ENCODE measurements around the gene CPNE5. TPM values are rescaled to one million over a fixed set of nuclear protein-coding genes. Genes with fewer than 3 reads are reported as not detected.

CPNE5 gene
- polyA plus RNA-seq, 2 of the 4 experiments (the other 2 are of a cell fraction) = 0.03 to 0.13 TPM

DNA sequence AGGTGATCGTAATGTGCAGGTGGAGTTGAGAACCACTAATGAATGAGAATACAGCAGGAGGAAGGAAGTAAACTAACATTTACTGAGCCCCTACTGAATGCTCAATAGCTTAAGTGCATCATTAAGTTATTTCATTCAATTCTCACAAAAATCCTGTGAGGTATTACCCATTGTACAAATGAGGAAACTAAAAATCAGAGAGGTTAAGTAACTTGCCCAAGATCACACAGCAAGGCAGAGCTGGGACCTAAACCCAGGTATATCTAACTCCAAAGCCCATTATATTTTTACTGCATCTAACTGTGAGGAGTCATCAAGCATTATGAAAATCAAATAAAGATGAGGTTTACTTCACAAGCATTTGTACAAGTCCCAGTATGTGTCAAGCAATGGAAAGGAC, 35.3 kb downstream of the CPNE5 start (continued):
- TF ChIP-seq FOXS1 (CRISPR knock-in tag; IDR thresholded peaks at IDR 0.05) (no peak), MAX (IDR thresholded peaks at IDR 0.05) (no peak), JUN (IDR thresholded peaks at IDR 0.05) (no peak), RNF2 (IDR thresholded peaks at IDR 0.05; ENCODE audit: borderline replicate concordance, low read depth) (no peak), FOSL2 (IDR thresholded peaks at IDR 0.05) (no peak), FOSL2 (CRISPR knock-in tag; IDR thresholded peaks at IDR 0.05) (no peak), MAZ (IDR thresholded peaks at IDR 0.05; ENCODE audit: borderline replicate concordance, low read depth, low read length) (no peak)

DNA sequence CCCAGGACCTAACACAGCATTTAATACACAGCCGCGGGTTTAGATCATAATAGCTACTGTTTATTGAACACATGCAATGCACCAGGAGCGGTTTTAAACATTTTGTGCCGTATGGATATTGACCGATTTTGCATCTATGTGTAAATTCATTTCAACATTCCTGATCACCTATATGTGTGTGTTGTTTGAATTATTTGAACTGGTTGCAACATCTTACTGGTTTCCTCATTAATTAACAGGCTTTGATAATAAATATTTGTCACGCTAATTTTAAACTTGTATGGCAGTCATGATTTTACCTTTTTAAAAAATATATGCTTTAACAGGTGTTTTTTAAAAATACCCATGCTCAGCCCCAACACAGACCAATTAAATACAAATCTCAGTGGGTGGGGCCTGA, 35.8 kb downstream of the CPNE5 start:
- no peak overlapping the region for H3K4me2 ChIP-seq
- H3K9me3 ChIP-seq = no peaks in the 10 kb centered on the region
- H3K27ac ChIP-seq = no peak overlapping the region
- no peak for FAIRE-seq
- ChIA-PET POLR2A (no interaction called here), CTCF (interaction anchor here (1.1 to 1.5 kb wide), 2 partner anchors 12 to 442 kb away, joined by 3 read pairs; no protein-coding TSS in a partner anchor)
- no peak for DNase-seq (ENCODE audit: low read depth in 1 of 2, low spot score in 1 of 2)
- 71% methylated on average over 6 of the region's 6 CpGs for WGBS (ENCODE audit: missing lambda C conversion rate)
- no peak for ATAC-seq
- no peaks in the 10 kb centered on the region for H3K4me1 ChIP-seq
- no peak overlapping the region for H3K4me3 ChIP-seq
- no peak for TF ChIP-seq CBX2 (IDR thresholded peaks at IDR 0.05; ENCODE audit: borderline replicate concordance, low read depth)
- TF ChIP-seq, protein P1, sequence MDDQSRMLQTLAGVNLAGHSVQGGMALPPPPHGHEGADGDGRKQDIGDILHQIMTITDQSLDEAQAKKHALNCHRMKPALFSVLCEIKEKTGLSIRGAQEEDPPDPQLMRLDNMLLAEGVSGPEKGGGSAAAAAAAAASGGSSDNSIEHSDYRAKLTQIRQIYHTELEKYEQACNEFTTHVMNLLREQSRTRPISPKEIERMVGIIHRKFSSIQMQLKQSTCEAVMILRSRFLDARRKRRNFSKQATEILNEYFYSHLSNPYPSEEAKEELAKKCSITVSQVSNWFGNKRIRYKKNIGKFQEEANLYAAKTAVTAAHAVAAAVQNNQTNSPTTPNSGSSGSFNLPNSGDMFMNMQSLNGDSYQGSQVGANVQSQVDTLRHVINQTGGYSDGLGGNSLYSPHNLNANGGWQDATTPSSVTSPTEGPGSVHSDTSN (IDR thresholded peaks at IDR 0.05) = no peak

DNA sequence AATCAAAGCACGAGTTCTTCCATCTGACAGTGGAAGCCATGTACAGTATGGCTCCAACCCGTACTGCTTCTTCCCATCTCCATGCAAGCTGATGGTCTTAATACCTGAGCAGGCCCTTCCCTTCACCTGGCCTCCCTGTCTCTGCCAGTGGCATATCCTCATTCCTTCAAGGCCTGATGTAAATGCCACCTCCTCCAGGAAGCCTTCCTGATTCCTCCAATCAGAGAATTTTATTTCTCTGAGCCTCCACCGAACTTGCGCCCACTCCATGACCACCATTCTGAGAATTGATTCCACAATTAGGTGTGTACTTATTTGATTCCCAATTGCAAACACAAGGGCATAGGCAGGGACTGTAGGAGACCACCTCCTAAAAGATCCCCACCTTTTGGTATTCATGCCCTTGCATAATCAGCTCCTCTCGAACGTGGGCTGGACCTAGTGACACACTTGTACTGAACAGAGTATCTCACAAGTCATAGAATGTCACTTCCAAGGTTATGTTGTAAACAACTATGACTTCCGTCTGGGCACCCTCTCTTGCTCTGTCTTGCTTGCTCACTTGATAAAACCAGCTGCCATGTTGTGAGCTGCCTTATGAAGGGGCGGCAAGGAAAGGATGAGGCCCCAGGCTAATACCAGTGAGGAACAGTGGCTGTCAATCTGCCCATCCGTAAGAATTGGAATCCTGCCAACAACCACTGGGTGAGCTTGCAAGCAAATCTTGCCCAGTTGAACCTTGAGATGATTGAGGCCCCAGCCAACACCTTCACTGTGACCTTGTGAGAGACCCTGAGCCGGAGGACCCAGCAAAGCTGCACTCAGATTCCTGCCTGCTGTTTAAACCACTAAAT, 38.8 kb downstream of the CPNE5 start:
- no peak for FAIRE-seq
- no peak for ATAC-seq
- WGBS (ENCODE audit: missing lambda C conversion rate) = 60% methylated on average over 10 of the region's 10 CpGs
- ChIA-PET POLR2A (no interaction called here), CTCF (interaction anchor here (1.2 to 1.6 kb wide), 2 partner anchors 32 to 47 kb away, joined by 3 to 4 read pairs; no protein-coding TSS in a partner anchor)
- Histone ChIP-seq H3K4me1 (no peaks in the 10 kb centered on the region), H3K4me3 (no peak overlapping the region), H3K27ac (no peak overlapping the region), H3K9me3 (no peaks in the 10 kb centered on the region), H3K4me2 (no peak overlapping the region)
- TF ChIP-seq ZFP36 (IDR thresholded peaks at IDR 0.05; ENCODE audit: borderline replicate concordance, partially characterized antibody) (peak; percentile 46), ZNF302 (CRISPR knock-in tag; IDR thresholded peaks at IDR 0.05) (no peak)
- DNase-seq (ENCODE audit: low read depth in 1 of 2, low spot score in 1 of 2) = no peak

- Histone ChIP-seq H3K27ac (no peak overlapping the region), H3K4me2 (no peak overlapping the region), H3K9me3 (no peaks in the 10 kb centered on the region), H3K4me1 (no peaks in the 10 kb centered on the region), H3K4me3 (no peak overlapping the region)
- no peak for DNase-seq (ENCODE audit: low read depth in 1 of 2, low spot score in 1 of 2)
- 38% methylated on average over 1 of the region's 3 CpGs for WGBS (ENCODE audit: missing lambda C conversion rate)
- FAIRE-seq = no peak
- ChIA-PET POLR2A (no interaction called here), CTCF (interaction anchor here (1.6 kb wide), 2 partner anchors 16 to 49 kb away, joined by 4 to 8 read pairs; no protein-coding TSS in a partner anchor)
- TF ChIP-seq FOSL2 (IDR thresholded peaks at IDR 0.05) (no peak), FOSL2 (CRISPR knock-in tag; IDR thresholded peaks at IDR 0.05) (no peak)
- TF ChIP-seq, protein P2, sequence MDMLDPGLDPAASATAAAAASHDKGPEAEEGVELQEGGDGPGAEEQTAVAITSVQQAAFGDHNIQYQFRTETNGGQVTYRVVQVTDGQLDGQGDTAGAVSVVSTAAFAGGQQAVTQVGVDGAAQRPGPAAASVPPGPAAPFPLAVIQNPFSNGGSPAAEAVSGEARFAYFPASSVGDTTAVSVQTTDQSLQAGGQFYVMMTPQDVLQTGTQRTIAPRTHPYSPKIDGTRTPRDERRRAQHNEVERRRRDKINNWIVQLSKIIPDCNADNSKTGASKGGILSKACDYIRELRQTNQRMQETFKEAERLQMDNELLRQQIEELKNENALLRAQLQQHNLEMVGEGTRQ (IDR thresholded peaks at IDR 0.05) = no peak
- ATAC-seq = no peak
Measured at GRCh38 chr6:36798852-36799251, 40.4 kb downstream of the CPNE5 start.

DNA sequence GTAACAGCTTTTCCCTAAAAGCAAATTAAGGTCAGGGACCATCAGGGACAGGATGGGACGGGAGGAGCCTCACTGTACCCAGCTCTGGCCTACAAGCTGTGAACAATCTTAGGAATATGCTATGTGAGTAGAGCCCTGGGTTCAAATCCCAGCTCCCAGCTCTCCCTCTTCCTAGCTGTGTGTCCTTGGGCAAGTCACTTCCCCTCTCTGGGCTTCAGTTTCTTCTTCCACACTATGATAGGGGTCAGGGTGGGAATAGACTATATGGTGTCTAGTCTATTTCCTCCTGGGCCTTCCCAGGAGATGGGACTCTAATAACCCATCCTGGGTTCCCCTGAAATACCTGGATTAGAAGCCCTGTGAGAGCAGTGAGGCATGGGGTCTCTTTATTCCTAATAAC, 41.6 kb downstream of the CPNE5 start:
- FAIRE-seq (no peak), ATAC-seq (no peak), DNase-seq (ENCODE audit: low read depth in 1 of 2, low spot score in 1 of 2) (no peak)
- no peaks in the 10 kb centered on the region for H3K4me1 ChIP-seq
- POLR2A ChIA-PET = no interaction called here
- no peaks in the 10 kb centered on the region for H3K9me3 ChIP-seq
- CTCF ChIA-PET = interaction anchor here (1.6 kb wide), 1 partner anchor 15 kb away, joined by 8 read pairs; no protein-coding TSS in a partner anchor
- no peak overlapping the region for H3K4me3 ChIP-seq
- no peak overlapping the region for H3K27ac ChIP-seq
- no peak overlapping the region for H3K4me2 ChIP-seq
- no CpG with 5 or more reads among the region's 1 CpG for WGBS (ENCODE audit: missing lambda C conversion rate)
- TF ChIP-seq HDAC2 (IDR thresholded peaks at IDR 0.05) (no peak), MYC (IDR thresholded peaks at IDR 0.05; ENCODE audit: borderline replicate concordance, low read length) (no peak), RFX5 (IDR thresholded peaks at IDR 0.05) (no peak), POLR2AphosphoS2 (conservative IDR thresholded peaks at IDR 0.05; ENCODE audit: low read length) (no peak), E2F6 (IDR thresholded peaks at IDR 0.05; ENCODE audit: borderline replicate concordance, low read depth) (no peak), CBX8 (IDR thresholded peaks at IDR 0.05) (no peak), SMC3 (IDR thresholded peaks at IDR 0.05) (no peak), ZNF302 (CRISPR knock-in tag; IDR thresholded peaks at IDR 0.05) (no peak), RAD21 (conservative IDR thresholded peaks at IDR 0.05 in 1 of 2, IDR thresholded peaks at IDR 0.05 in 1 of 2) (no peak), KDM1A (IDR thresholded peaks at IDR 0.05; ENCODE audit: low read depth) (no peak), TP53 (CRISPR knock-in tag; IDR thresholded peaks at IDR 0.05) (no peak), FOSB (CRISPR knock-in tag; IDR thresholded peaks at IDR 0.05) (no peak), BHLHE40 (IDR thresholded peaks at IDR 0.05; ENCODE audit: low read depth, low read length) (no peak)
